RCC 7860 (cell line): ENCODE results near the gene TMEM170B.

Experiments used
- DNase-seq: peaks from one replicate; pipeline ENCODE4 v3.0.0-alpha.2; 2015; ENCODE audit warnings: low spot score
- FAIRE-seq: peaks from 2 replicates; lab custom pipeline; 2012; peaks lifted over from hg19 to GRCh38; lab: Jason Lieb, UNC

The TMEM170B gene

GRCh38 chr6:11537229-11538051 is at the start of gene TMEM170B:
TSS of gene TMEM170B (plus strand) at chr6:11537749. CDS start at chr6:11538278, 529 bp downstream.
- peak; percentile 68 for DNase-seq
- no peak for FAIRE-seq

GRCh38 chr6:11490996-11491395 is 46.6 kb upstream of the TMEM170B start:
- FAIRE-seq (no peak), DNase-seq (no peak)

GRCh38 chr6:11491596-11492463 is 45.7 kb upstream of the TMEM170B start:
- DNase-seq: no peak
- no peak for FAIRE-seq

- DNase-seq (no peak), FAIRE-seq (no peak)
Observed at GRCh38 chr6:11492464-11493290, 44.9 kb upstream of the TMEM170B start.

GRCh38 chr6:11493974-11494373 is 43.6 kb upstream of the TMEM170B start:
- no peak for DNase-seq
- no peak for FAIRE-seq

- DNase-seq (peak; percentile 52), FAIRE-seq (no peak)
Observed at GRCh38 chr6:11494786-11495564, 42.6 kb upstream of the TMEM170B start.

- DNase-seq: no peak
- no peak for FAIRE-seq
Observed at GRCh38 chr6:11495565-11496145, 41.9 kb upstream of the TMEM170B start.

- peak; percentile 69 for FAIRE-seq
- DNase-seq: peak; percentile 70
Observed at GRCh38 chr6:11496152-11497060, 41.1 kb upstream of the TMEM170B start.

GRCh38 chr6:11497107-11497506 is 40.4 kb upstream of the TMEM170B start:
- no peak for FAIRE-seq

GRCh38 chr6:11497881-11498280 is 39.7 kb upstream of the TMEM170B start:
- no peak for FAIRE-seq

More at GRCh38 chr6:11497107-11497506, 40.4 kb upstream of the TMEM170B start:
- DNase-seq: no peak

GRCh38 chr6:11500008-11500407 is 37.5 kb upstream of the TMEM170B start:
- FAIRE-seq (peak; percentile 58), DNase-seq (peak; percentile 73)

More at GRCh38 chr6:11497881-11498280, 39.7 kb upstream of the TMEM170B start:
- DNase-seq: no peak

GRCh38 chr6:11509471-11509870 is 28.1 kb upstream of the TMEM170B start:
- no peak for FAIRE-seq

GRCh38 chr6:11514672-11515071 is 22.9 kb upstream of the TMEM170B start:
- DNase-seq: no peak
- FAIRE-seq: no peak

More at GRCh38 chr6:11509471-11509870, 28.1 kb upstream of the TMEM170B start:
- no peak for DNase-seq

- DNase-seq (no peak), FAIRE-seq (no peak)
Observed at GRCh38 chr6:11515763-11516162, 21.8 kb upstream of the TMEM170B start.

GRCh38 chr6:11522812-11523605 is 14.5 kb upstream of the TMEM170B start:
- no peak for DNase-seq
- FAIRE-seq: no peak

- FAIRE-seq (no peak), DNase-seq (no peak)
Observed at GRCh38 chr6:11525468-11526155, 11.9 kb upstream of the TMEM170B start.

GRCh38 chr6:11526156-11526505 is 11.4 kb upstream of the TMEM170B start:
- no peak for DNase-seq
- no peak for FAIRE-seq
